SK-N-SH (cell line): ENCODE measurements around the gene FRMD6.

Experiments used
- ELF1 ChIP-seq: IDR thresholded peaks from 2 replicates; pipeline ENCODE4 v1.4.0; 2012
- TF ChIP-seq, protein P1 (sequence below): fragments of 200-600 bp; sonication (generic); IDR thresholded peaks from 2 replicates; pipeline ENCODE4 v1.6.1; 2017; ENCODE audit warnings: antibody characterized with exemption, mild to moderate bottlenecking, moderate library complexity

- TF ChIP-seq, protein P1, sequence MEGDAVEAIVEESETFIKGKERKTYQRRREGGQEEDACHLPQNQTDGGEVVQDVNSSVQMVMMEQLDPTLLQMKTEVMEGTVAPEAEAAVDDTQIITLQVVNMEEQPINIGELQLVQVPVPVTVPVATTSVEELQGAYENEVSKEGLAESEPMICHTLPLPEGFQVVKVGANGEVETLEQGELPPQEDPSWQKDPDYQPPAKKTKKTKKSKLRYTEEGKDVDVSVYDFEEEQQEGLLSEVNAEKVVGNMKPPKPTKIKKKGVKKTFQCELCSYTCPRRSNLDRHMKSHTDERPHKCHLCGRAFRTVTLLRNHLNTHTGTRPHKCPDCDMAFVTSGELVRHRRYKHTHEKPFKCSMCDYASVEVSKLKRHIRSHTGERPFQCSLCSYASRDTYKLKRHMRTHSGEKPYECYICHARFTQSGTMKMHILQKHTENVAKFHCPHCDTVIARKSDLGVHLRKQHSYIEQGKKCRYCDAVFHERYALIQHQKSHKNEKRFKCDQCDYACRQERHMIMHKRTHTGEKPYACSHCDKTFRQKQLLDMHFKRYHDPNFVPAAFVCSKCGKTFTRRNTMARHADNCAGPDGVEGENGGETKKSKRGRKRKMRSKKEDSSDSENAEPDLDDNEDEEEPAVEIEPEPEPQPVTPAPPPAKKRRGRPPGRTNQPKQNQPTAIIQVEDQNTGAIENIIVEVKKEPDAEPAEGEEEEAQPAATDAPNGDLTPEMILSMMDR = no peak
- no peak for TF ChIP-seq ELF1
Observed at GRCh38 chr14:51650716-51651387, 858 bp upstream of the FRMD6 start.
